HT1080 (cell line): Measurements from ENCODE around the gene DNAI1. TPM values are rescaled to one million over a fixed set of nuclear protein-coding genes. Genes with fewer than 3 reads are reported as not detected.
"Not testable (repeated sequence)": the region's sequence is repeated elsewhere in the genome, so short reads cannot be mapped to it uniquely, and the experiment has no call there.

ENCODE experiments used
- DNase-seq: peaks from one replicate; pipeline ENCODE4 v3.0.0-alpha.2; 2015; ENCODE audit warnings: low read depth
- total RNA-seq: library from RNA; depleted of rRNA; stranded (reverse); fragments of >200 nt; shearing (Covaris generic); gene quantifications from 2 replicates; pipeline ENCODE4 v1.2.3, GENCODE V29; 2014

The DNAI1 gene
- total RNA-seq, 1 experiment from 2014 or later: not detected

DNA sequence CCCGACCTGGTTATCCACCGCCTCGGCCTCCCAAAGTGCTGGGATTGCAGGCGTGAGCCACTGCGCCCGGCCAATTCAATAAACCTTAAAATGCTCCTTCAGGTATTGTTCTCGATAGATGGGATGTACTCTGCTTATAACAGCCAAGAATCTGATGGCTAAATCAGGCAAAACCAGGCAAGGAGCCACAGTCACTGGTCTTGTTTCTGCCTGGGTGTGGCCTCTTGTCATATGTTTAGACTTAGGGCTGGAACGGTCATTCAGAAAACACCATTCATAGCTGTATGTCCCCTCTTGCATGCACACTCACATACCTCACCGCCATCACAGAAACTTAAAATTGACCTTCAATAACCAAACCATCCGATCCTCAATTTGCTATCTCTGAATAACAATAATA lies 8.0 kb upstream of the DNAI1 start:
- no peak for DNase-seq

DNA sequence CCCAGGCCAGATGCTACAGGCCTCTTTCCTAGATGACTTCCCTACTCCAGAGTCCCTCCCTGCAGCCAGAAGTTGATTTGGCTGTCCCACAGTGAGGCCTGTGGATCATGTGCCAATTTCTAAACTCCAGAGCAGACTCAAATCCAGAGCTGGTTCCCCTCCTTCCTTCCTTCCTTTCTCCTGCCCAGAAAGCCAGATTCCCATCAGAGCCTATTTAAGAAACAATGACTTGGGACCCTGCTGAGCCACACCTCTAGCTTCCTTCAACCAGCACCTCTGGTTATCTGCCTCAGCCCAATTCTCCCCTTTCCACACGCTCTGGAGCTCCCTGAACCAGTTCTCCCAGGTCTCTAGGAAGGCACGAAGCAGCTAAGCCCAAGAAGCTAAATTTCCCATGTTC lies 7.5 kb upstream of the DNAI1 start:
- no peak for DNase-seq

GRCh38 chr9:34451545-34451944 lies 7.1 kb upstream of the DNAI1 start:
- peak; percentile 60 for DNase-seq

DNA sequence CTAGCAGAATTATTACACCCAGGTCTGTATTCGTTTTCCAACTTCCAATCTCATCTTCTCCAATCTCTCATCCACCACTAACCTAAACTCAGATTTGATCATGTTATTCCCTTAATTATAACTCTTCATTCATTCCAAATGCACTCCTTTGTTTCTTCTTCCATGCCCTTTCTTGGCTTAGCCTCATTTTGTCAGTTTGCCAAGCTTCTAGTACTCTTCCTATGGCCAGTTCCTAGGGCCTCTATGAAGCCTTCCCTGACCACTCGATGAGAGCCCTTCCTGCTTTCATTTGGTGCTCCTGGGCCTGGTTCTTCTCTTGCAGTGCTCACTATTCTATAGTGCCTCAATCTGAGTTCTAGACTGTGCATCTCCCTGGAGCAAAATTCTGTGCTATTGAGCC lies 6.0 kb upstream of the DNAI1 start:
- no peak for DNase-seq

- DNase-seq: peak; percentile 83
Observed at GRCh38 chr9:34454571-34455065, 4.0 kb upstream of the DNAI1 start.

DNA sequence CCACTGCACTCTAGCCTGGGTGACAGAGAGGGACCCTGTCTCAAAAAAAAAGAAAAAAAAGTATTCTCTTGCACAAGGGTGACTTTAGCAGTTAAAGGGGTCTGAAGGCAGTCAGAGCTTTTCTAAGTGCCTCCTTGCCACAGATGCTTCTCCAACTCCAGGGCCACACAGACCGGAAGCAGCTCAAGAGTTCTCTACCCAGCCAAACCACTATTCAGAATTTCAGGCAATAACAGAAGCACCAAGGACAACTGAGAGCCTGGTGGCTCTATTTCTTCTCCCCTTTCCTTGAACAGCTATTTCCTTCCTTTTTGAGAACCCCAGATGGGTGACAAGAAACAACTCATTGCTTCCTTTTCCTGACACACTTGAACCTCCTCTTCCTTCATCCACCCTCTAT lies 2.5 kb upstream of the DNAI1 start:
- DNase-seq: no peak

DNA sequence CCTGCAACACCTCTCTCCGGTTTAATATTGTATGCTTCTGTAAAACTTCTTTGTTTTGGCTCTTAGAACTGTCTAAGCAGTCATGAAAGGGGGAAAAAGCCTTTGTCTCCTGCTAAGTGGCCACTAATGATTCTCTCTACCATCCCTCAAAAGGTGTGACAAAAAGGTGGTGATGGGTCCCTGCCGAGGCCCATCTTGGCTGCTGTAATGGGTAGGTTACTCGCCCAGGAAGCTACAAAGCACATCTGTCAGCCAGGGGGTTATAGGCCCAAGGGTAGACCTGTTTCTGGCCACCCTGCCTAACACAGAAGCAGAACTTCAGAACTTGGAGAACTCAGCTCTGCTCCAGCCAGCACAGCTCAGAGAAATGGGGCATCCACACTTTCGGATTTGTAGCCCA lies 1.9 kb upstream of the DNAI1 start:
- DNase-seq: no peak

DNA sequence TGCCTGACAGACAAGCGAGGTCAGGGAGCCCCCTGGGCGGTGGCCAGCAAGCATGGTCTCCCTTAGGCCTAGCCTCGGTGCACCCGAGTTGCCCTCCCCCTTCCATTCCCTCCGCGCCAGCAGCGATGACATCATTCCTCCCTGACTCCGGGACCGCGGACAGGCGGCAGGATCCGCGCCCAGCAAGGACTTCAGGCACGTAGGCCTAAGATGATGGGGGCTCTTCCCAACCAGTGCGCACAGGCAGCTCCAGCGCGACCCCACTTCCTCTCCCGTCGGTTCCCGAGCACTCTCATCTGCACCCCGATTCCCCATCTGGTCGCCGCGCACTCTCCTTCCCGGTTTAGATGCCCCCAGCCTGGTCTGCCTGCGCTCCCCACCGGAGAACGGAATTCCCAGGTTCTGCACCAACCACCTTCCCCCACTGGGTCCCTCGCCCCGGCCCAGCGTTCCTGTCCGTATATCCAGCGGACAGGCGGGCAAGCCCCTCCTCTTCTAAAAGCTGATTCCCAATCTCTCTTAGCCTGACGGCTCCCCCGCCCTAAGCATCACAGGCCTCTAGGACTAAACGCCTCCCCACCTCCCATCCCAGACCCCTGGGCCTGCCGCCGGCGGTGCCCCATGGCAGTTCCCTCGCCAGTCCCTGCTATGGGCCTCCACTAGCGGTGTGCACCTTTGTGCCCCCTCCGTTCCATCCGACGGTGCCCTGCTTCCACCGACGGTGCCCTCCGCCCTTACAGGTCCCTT lies 1.2 kb upstream of the DNAI1 start:
- DNase-seq: peak; percentile 63

GRCh38 chr9:34458959-34459340 lies 345 bp downstream of the DNAI1 start:
- no peak for DNase-seq

DNA sequence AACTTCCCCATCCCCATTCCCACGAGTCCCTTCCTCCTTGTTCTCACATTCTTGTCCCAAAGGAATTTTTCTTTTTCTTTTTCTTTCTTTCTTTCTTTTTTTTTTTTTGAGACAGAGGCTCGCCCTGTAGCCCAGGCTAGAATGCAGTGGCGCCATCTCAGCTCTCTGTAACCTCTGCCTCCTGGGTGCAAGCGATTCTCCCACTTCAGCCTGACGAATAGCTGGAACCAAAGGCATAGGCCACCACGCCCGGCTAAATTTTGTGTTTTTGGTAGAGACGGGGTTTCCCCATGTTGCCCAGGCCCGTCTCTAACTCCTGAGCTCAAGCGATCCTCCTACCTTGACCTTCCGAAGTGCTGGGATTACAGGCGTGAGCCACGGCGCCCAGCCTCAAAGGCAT lies 751 bp downstream of the DNAI1 start:
- no peak for DNase-seq

GRCh38 chr9:34459941-34460340 lies 1.3 kb downstream of the DNAI1 start:
- DNase-seq: peak; percentile 59

GRCh38 chr9:34463098-34463900 lies 4.7 kb downstream of the DNAI1 start:
- peak; percentile 80 for DNase-seq

GRCh38 chr9:34463901-34464232 lies 5.3 kb downstream of the DNAI1 start:
- no peak for DNase-seq

DNA sequence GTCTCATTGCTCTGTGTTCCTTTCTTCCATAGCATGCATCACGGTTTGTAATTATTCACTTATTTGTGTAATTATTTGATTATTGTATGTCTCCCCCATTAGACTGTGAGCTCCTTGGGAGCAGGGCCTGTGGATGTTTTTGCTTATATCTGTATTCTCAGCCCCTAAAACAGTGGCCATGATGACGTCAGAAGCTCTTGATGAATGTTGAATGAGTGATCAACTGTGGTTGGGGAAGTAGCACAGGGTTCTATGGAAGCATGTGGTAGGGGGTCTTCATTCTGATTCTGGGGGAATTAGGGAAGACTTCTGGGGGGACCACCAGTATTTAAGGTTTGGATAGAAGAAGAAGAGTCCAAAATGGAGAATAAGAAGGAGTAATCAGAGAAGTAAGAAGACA lies 6.0 kb downstream of the DNAI1 start:
- no peak for DNase-seq

DNA sequence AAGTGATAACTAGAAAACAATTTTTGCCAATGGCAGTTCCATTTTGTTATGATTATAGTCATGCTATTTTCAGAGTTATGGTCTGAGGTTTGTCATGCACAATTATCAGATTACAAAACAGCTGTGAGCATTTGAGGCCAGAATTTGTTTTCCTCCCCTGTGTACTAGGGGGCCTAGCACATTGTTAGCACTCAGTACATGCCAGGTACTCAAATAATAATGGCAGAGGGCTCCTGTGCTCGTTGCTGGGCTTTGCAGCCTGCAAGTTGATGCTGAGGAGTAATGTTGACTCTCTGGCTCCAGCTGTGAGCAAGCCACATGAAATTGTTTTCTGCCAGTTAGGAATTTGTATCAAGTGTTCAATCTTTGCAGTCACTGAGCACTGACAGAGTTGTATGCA lies 6.9 kb downstream of the DNAI1 start:
- DNase-seq: no peak

GRCh38 chr9:34475097-34475496 lies 16.5 kb downstream of the DNAI1 start:
- DNase-seq: no peak

- DNase-seq: no peak
Observed at GRCh38 chr9:34477541-34477940, 18.9 kb downstream of the DNAI1 start.

- no peak for DNase-seq
Observed at GRCh38 chr9:34479431-34479866, 20.8 kb downstream of the DNAI1 start.

DNA sequence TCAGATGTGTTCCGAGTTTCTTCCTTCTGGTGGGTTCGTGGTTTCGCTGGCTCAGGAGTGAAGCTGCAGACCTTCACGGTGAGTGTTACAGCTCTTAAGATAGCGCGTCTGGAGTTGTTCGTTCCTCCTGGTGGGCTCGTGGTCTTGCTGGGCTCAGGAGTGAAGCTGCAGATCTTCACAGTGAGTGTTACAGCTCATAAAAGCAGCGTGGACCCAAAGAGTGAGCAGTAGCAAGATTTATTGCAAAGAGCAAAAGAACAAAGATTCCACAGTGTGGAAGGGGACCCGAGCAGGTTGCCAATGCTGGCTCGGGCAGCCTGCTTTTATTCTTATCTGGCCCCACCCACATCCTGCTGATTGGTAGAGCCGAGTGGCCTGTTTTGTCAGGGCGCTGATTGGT lies 23.0 kb downstream of the DNAI1 start:
- DNase-seq: not testable (repeated sequence)

DNA sequence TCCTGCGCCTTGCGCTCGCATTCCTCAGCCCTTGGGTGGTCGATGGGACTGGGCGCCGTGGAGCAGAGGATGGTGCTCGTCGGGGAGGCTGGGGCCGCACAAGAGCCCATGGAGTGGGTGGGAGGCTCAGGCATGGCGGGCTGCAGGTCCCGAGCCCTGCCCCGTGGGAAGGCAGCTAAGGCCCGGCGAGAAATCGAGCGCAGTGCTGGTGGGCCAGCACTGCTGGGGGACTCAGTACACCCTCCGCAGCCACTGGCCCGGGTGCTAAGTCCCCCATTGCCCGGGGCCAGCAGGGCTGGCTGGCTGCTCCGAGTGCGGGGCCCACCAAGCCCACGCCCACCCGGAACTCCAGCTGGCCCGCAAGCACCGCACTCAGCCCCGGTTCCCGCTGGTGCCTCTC lies 24.1 kb downstream of the DNAI1 start:
- DNase-seq: not testable (repeated sequence)

DNA sequence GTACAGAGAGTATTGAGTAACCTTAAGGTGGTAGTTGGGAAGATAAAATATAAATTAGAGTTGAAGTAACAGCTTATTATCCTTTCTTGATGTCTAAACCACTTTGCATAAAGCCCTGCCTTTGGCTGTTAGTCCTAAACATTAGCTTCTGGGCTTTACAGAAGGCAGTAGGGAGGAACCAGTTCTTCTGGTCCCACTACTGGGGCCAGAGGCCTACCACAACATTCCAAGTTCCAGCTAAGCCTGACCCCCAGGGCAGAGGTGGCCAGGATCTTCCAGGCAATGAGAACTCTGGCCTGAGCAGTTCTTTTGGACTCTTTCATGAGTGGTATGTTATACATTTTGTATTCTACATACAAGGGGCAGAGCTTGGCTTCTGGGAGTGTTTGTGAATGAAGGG lies 26.1 kb downstream of the DNAI1 start:
- DNase-seq: no peak

DNA sequence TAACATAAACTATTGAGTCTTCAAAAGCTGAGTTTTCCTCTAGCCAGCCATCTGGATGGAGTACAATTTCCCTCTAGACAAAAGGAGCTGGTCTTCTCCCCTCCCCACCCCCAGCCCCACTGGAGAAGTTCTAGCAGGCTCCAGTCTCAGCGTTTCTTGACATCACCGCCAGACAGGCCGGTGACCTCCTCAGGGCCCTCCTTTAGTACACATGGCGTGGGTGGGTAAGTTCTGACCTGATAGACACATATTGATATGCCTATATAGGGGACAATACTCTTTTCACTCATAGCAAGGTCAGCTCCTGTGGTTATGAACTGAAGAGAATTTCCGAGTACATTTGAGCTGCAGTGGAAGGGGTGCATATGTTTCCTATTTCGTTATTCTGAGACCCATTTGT lies 27.2 kb downstream of the DNAI1 start:
- DNase-seq: no peak

DNA sequence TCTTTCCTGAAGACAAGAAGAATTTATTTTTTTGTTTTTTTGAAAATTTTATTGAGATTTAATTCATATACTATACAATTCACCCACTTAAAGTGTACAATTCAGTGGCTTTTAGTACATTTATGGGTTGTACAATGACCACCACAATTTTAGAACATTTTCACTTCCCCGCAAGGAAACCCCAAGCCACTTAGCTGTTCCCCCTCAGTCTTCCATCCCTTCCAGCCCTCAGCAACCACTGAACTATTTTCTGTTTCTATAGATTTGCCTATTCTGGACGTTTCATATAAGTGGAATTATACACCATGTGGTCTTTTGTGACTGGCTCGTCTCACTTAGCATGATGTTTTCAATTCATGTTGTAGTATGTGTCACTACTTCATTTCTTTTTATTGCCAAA lies 28.0 kb downstream of the DNAI1 start:
- DNase-seq: no peak
